ENCODE results near the gene FOXP1.

Gene FOXP1

DNA sequence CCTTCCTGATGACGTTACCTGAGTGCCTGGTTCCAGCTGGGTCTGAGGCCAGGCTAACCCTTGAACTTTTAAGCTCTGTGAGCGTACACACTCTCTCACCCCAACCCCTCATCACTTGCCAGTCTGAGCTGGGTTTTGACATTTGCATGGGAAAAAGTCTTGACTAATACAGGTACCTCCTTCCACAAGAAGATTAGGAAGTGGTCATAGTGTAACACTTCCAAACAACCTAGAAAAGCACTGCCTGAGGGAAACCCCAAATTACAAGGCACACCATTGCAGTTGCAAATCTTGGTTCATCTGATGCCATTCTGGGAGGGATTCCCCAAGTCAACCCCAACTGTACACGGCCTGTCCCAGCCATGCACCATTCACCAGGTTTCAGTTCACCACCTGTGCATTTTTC is 499.8 kb downstream of the FOXP1 start:
- peak; percentile 51 to 53 for DNase-seq

DNA sequence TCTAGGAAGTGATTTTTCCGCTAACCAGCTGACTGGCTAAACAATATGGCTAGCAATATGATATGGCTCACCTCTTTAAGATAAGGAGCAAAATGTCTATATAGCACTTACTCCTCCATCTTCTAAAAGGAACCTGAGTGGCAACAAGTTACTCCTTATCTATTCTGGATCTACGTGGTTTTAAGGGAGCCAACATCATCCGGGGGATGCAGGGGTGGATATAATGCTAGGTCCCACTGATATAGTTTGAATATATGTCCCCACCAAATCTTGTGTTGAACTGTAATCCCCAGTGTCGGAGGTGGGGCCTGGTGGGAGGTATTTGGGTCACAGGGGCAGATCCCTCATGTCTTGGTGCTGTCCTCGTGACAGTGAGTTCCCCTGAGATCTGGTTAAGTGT is 500.7 kb downstream of the FOXP1 start:
- no peak for DNase-seq

DNA sequence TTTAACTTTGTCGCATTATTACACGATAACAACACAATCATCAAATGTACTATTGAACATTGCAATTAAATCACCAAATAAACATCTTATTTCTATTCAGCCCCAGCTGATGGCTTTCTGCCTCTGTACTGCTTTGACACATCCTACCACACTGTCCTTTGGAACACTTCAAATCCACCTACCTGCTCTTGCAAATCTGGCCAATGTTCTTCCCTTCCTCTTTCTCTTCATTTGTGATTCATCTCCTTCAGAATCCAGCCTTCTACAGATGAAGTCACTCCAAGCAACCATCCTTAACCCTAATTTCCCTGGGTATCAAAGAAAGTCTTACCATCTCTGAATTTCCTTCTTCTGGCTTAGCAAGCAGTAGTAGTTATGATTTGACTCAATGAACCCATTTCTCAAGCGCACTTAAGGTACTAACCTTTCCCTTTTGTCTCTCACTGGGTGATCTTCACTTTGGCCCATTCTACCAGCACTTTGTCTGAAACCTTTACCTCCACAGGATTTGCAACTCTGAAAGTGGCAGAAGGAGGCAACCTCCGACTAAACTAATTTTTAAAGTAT is 502.9 kb downstream of the FOXP1 start:
- no peak for DNase-seq

DNA sequence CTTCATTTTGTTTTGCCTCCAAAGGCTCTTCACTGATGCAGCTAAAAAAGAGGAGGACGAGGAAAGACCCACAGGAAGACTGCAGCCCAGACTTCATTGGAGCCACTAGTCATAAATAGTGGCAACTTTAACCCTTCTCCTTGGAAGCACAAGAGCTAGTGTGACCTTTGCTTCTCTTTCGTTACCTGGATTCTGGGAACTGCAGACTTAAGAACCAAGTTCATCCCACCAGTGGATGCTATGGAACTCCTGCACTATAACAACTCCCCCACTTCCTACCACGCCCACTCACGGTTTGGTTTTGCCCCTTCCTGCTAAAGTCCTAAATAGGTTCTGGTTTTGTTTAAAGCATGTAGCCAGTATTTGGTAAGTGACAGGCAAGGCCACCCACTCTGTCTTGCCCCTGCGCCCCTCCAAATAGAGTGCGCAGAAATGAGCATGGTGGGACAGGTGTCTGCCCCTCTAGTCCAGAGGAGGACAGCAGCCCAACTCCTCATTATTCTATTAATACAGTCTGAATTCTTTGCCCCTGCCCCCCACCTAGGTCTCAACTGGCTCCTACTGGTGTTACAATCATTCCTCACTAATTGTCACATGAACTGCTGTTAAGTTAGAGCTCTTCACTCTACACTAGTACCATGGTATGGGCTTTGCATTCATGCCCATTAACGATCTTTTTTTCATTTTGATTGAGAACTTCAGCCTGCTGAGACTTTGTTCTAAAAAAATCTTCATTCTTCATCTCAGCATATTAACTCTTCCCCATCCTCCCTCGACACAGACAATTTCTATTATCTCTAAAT is 504.6 kb downstream of the FOXP1 start:
- DNase-seq: no peak

DNA sequence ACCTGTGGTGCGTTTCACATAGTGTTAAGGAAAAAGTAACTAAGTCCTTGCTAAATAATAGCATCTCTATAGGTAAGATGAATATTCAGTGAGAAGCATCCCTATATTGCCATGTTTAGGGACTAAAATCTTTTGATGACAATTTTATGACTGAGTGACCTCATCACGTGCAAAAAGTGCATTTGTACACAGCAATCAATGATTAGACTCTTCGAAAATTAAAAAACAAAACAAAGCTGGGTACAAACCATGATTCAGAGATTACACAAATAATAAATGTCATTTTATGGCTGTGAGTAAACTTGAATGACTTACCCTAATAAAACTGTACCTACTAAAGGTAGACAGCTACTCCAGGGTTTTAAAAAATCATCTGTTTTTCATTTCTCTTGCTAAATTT is 505.3 kb downstream of the FOXP1 start:
- DNase-seq: no peak

DNA sequence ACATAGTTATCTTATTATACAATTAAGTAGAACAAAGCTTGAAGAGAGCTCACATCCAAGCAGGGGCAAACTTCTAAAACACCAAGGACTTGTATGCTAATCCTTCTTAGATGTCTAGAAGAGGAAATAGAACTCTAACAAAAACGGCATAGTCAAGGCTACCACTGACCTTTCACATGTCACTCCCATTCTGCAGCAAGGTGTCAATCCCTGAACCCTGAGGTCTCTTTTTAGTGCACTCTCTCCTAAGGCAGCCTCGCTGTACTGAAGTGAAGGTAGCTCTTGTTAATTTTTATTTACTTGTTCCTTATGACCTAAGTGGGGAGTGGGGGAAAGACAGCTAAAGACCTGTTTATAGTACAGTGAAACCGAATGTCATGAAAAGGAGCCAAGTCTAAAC is 506.5 kb downstream of the FOXP1 start:
- no peak for DNase-seq

DNA sequence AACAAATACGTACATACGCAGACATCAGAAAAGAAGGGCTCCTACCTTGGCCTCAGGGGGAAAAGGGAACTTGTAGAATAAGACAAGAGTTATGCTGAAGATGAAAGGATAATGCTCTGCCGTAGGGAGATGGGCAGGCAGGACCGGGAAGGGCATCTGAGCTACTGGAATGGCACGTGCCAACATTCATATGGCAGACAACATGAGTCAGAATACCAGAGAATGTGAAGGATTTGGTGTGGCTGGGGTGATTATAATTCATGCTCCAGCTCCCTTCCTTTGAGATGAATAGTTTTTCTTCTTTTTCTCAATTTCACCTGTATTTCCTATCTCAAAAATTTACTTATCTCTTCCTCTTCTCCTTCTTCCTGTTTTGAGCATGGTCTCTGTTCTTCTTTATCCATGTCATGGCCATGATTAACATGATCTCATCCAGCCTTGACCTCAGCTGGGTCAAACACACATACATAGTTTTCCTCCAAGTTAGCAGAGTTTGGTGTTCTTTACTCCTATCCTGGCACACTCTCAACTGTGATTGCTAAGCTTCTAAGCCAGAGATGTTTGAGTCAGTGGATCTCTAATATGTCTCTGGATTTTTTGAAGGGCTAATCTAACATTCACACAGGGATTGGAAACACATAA is 507.0 kb downstream of the FOXP1 start:
- DNase-seq: no peak

DNA sequence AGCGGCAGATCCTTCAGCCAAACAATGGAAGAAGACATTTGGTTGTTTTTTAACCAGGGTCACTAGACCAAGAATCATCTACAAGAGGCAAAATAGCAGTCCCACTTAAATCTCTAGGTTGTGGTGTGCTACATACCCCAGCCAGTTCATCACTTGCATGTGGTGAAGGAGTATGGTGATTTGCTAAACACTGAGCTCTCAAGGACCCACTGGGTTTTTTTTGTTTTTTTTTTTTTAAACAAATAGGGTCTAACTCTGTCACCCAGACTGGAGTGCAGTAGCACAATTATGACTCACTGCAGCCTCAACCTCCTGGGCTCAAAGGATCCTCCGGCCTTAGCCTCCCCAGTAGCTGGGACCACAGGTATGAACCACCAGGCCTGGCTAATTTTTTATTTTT is 508.0 kb downstream of the FOXP1 start:
- no peak for DNase-seq

DNA sequence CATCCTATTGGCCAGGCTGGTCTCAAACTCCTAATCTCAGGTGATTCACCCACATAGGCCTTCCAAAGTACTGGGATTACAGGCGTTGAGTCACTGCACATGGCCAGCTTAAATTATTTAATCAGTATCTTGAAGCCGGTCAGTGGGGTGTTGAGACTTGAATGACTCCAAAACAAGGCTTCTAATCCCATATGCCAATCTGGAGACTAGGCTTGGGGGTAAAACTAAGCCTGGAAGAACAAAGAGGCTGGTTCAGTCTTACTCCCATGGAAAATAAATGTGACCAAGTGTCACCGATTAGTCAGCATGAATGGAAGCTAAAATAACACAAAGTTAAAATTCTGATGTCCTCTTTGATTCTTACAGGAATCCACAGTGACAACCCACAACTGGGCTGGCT is 509.1 kb downstream of the FOXP1 start:
- no peak for DNase-seq

DNA sequence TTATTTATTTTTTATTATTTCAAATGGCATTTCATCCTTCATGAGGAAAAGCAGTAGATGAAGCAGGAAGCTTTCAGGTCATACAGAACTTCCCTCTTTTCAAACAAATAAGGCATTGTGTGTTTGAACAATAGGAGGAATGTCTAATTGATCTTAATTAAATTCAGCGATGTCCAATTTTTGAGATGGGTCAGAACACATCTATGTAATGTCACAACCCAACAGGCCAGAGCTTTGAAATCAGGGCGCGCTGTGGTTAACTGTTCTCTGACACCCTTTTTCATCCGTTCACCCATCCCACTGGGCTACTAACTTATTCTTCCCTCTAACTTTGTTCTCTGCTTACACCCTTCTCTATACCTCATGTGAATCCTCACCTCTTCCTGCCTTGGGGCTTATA is 510.5 kb downstream of the FOXP1 start:
- no peak for DNase-seq

DNA sequence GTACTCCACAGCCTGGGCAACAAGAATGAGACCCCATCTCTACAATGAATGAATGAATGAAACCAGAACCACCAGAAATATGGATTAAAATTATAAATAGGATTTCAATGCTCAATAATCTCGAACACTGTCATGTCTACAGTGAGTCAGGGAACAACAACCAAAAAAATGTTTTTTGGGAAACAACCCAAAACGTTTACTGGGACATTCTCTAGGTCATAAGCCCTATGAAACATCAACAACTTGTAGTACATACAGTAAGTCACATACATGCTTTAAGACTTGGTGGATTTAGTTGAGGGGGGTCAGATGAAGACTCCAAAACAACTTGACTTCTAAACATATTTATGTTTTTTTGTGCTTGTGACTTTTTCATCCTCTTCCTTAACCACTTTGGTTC is 511.2 kb downstream of the FOXP1 start:
- DNase-seq: no peak

DNA sequence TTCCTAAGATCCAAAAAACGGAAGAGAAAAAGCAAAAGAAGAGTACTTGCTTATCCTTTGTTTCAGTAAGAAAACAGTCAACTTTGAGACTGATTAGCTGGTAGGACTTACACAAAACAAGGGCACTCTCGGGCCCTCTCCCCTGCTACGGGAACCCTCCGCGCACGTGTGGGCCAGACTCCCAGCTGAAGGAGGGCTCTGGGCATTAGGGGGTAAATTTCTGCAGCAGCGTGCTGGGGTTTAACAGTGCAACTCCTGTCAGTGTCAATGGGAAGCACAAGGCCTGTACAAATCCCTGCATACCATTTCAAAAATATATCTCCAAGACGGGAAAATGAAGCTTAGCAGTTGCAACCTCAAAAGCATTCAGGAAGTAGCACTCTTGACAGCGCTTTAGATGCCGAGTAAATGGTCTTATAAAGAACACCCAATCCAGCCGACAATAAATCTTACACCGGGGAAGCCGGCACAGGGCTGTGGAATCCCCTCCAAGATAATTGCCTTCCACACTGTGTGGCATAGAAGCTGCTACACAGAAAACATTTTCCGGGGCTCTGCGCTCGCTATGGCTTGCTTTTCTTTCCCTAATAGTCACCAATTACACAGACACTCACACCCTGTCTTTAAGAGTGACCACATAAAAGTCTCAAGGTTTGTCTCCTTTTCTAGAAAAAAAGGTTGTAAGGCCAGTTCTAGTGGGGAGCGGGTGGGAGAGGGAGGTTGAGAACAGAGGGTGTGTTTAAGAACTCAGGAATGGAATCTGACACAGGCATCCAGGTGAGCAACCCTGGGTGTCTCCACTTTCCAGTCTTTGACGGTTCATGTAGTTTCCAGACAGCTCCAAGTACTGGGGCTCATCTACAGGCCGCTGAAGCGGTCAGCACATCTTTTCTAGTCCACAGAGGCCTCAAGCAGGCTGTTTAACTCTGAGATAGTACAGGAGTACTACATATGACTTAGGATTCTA is 512.7 kb downstream of the FOXP1 start:
- DNase-seq: no peak

DNA sequence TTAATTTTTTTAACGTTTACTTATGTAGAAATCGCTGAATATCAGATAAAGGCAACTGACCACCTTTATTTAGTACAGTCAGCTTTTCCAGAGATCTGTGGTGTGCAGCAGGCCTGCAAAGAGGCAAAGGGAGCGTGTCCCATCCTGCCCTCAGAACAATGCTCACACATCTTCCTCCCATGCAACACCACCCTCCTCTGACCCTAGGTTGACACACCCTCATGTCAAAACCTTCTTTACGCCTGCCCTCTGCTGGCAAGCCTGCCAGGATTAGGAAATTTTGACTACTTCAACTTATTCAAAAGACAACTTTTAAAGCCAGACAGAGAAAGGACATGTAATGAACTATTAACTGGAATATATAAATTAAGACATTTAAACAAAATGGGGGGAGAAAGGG is 513.7 kb downstream of the FOXP1 start:
- peak; percentile 68 to 72 for DNase-seq

DNA sequence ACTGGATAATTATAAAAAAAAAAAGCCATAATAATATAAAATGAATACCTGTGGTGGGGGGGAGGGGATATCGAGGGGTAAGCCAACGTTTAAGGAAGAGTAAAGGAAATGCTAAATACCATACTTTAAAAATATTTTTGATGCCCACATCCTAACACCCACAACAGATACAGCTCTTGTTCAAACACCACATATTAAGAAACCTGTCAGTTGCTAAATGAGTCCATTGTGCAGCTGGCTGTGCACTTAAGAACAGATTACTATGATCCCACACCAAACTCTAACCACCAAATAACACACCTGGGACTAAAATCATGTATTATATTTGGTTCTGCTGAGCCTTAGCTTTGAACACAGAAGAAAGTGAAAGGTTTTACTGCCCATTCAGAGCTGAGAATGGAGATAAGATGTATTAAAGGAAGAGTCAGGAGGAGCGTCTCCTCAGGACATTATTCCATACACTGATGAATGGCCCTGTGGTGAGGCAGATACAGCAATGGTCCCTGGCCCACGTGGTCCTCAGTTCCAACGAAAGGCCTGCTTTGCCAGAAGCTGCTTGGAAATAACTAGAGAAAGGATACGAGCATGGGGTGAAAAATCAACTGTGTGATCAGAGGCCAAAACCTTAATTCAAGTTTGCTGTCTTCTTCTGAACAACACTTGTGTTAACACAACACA is 515.4 kb downstream of the FOXP1 start:
- no peak for DNase-seq

DNA sequence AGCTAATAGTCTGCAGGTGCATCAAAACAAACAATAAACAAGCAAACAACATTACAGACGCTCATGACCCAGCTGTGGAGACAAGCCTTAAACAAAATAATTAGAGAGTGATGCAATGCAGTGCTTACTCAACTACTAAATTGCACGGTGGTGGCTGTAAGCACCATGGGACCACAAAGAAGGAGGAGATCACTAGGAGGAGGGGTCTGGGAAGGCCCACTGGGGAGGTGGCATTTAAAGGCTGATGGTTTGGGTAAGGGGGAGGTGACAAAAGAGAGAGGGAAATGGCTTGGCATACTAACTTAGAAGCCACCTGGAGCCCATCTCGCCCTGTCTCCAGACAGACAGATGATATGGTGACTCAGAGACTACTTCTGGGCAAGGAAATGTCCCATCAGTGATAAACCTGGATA is 516.7 kb downstream of the FOXP1 start:
- peak; percentile 35 to 65 for DNase-seq

DNA sequence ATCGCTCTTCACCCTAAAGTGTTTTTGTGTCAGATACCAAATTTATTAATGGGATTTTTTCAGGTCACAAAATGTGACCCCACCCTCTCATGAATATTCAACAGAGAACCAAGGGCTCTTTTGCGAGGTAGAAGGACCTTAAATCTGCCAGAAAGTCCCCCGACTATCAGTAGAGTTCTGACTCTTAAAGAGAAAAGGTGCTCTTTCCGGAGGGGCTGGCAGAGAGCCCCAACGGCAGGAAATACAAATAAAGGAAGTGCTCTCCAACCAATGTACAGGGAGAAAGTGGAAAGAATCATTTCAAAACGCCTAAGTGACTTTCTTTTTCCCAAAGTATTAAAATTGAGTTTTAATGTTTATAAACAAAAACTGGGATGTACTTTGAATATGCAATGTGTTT is 517.2 kb downstream of the FOXP1 start:
- no peak for DNase-seq

DNA sequence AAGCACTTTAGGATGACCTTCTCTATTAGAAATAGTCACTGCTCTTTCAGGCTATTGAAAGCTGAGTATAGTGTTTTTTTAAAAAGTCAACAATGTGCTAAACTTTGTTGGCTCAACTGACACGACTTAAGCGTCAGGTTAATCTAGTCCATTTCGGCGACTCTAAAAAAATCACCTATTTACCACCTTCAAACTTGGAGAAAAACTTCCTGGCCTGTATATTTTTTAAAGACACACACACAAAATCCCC is 517.8 kb downstream of the FOXP1 start:
- no peak for DNase-seq

DNA sequence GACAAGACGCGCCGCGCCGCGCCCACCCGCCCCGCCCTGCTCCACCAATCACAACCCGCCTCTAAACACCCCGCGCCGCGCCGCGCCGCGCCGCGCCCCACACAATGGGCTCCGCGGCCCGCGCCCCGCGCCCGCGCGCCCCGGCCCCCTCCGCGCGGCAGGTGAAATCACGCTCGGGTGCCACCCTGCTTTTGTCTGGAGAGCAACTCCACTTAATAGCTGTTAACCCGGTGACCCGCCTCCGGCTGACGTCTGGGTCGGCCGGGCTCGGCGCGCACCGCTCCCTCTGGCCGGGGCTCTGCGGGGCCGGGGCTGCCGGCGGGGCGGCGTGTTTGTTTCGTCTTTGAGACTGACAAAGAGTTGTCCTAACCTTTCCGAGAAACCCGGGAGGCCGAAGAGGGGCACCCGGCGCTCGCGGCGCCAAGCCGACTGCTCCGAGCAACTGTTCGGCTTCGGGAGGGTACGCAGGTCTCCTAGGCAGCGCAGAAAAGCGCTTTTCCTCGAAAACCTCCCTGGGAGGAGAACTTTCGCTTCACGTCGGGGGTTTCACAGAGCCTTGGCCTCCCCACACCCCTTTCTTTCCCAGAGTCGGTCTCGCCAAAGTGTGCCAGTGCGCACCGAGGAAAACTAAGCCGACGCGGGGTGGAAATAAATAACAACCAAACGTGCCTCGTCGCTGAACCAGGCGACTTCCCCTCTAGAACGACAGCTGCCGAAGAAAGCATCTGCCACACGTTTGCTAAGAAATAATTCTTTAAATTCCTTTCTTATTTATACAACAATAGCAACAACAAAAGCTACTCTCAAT is 518.4 kb downstream of the FOXP1 start:
- DNase-seq: peak; percentile 61 to 71

DNA sequence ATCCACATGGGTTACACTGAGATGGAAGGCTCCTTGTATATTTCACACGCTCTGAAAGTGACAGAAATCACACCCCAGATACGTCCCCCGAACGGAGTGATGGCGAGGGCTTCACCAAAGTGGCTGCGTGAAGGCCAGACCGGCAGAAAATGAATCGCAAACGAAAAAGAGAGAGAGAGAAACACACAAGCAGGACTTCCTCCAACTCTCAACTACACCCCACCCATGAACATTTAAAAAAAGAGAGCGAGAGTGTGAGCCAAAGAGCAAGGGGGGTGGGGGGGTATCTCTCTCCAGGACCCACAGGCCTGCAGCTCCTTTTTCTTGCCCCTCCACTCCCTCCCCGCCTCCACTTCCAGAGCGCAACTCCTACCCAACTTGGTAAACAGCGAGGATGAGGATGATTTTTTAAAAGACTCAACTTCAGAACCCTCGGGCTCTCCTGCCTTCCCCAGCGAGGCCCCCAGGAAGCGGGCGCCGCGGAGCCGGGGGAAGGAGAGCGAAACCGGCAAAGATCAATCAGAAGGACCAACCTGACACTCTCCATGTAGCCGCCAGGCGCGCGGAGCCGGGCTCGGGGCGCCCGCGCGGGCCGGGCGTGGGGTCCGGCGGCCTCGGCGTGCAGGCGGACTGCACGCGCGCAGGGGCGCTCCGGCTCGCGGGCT is 519.1 kb downstream of the FOXP1 start:
- peak; percentile 45 to 71 for DNase-seq

DNA sequence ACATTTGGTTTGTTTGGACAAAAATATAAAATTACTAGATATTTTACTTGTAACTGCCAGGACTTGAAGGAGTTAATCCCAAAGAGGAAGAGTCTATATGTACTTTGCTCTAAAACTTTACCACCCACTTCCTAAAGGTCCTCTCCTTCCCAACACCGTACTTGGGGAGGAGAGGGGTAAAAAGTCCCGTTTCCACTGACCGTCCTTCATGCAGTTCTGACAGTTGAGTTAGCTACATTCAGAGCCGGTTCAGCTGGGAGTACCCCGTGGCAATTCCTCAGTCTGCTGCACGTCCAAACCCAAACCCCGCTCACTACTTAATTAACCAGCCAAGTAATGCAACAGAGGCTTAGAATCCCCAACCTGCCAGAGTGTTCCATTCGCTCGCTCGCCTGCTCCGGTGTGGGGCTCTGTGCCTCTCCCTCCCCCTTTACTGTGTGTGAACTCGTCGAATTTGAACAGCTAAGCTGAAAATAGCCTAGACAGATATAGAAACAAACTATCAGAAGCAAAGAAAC is 519.7 kb downstream of the FOXP1 start:
- peak; percentile 61 to 72 for DNase-seq

Data from stimulated activated CD4-positive, alpha-beta T cell treated with anti-CD3 and anti-CD28 coated beads, Interleukin-2, amount 100 ng/mL, for 24 hours (primary cell).